ENCODE results near the gene UBAP2L. TPM values are rescaled to one million over a fixed set of nuclear protein-coding genes. Genes with fewer than 3 reads are reported as not detected.

UBAP2L gene
- total and polyA plus RNA-seq, 9 donors: 45.5 to 172 (median 133) TPM

GRCh38 chr1:154288661-154289060 lies 67.9 kb downstream of the UBAP2L start:
- no peaks in the 10 kb centered on the region for H3K27me3 ChIP-seq
- H3K36me3 ChIP-seq: no peaks in the 10 kb centered on the region
- DNase-seq: no peak
- H3K4me3 ChIP-seq: no peak overlapping the region
- intact Hi-C loops (cut with DNase I): no loop called here
- H3K27ac ChIP-seq: no peak overlapping the region
- 41 to 55% (median 41%) methylated on average over 3 of the region's 3 CpGs for WGBS, 3 donors
- no peaks in the 10 kb centered on the region for H3K9me3 ChIP-seq
- H3K4me1 ChIP-seq (ENCODE audit: insufficient read depth): no peaks in the 10 kb centered on the region
- TF ChIP-seq EP300 (IDR thresholded peaks at IDR 0.05) (no peak), CTCF (IDR thresholded peaks at IDR 0.05) (no peak), POLR2A (IDR thresholded peaks at IDR 0.05) (no peak)

GRCh38 chr1:154290921-154291320 lies 70.2 kb downstream of the UBAP2L start:
- no peak overlapping the region for H3K27ac ChIP-seq
- no peaks in the 10 kb centered on the region for H3K4me1 ChIP-seq (ENCODE audit: insufficient read depth)
- no peaks in the 10 kb centered on the region for H3K9me3 ChIP-seq
- H3K27me3 ChIP-seq: no peaks in the 10 kb centered on the region
- 11 to 27% (median 11%) methylated on average over 1 of the region's 1 CpG for WGBS, 3 donors
- H3K36me3 ChIP-seq: no peaks in the 10 kb centered on the region
- H3K4me3 ChIP-seq: no peak overlapping the region
- intact Hi-C loops (cut with DNase I): no loop called here
- DNase-seq: no peak
- no peak for TF ChIP-seq POLR2A (IDR thresholded peaks at IDR 0.05)
- TF ChIP-seq EP300 (IDR thresholded peaks at IDR 0.05): no peak
- no peak for TF ChIP-seq CTCF (IDR thresholded peaks at IDR 0.05)

GRCh38 chr1:154295408-154296235 lies 74.9 kb downstream of the UBAP2L start:
- TF ChIP-seq CTCF (IDR thresholded peaks at IDR 0.05) (no peak), EP300 (IDR thresholded peaks at IDR 0.05) (no peak), POLR2A (IDR thresholded peaks at IDR 0.05) (no peak)
- Histone ChIP-seq H3K27me3 (no peaks in the 10 kb centered on the region), H3K4me3 (no peak overlapping the region), H3K27ac (no peak overlapping the region), H3K4me1 (ENCODE audit: insufficient read depth) (no peaks in the 10 kb centered on the region), H3K36me3 (no peaks in the 10 kb centered on the region), H3K9me3 (no peaks in the 10 kb centered on the region)
- no peak for DNase-seq
- 78 to 85% (median 81%) methylated on average over 8 of the region's 8 CpGs for WGBS, 3 donors
- intact Hi-C loops (cut with DNase I): no loop called here

GRCh38 chr1:154301582-154301981 lies 80.8 kb downstream of the UBAP2L start:
- Histone ChIP-seq H3K9me3 (no peaks in the 10 kb centered on the region), H3K27me3 (no peaks in the 10 kb centered on the region), H3K36me3 (no peaks in the 10 kb centered on the region), H3K4me3 (no peak overlapping the region), H3K27ac (no peak overlapping the region), H3K4me1 (ENCODE audit: insufficient read depth) (no peaks in the 10 kb centered on the region)
- no peak for TF ChIP-seq CTCF (IDR thresholded peaks at IDR 0.05)
- TF ChIP-seq EP300 (IDR thresholded peaks at IDR 0.05): no peak
- intact Hi-C loops (cut with DNase I): no loop called here
- no peak for DNase-seq
- WGBS, 3 donors: 72 to 89% (median 87%) methylated on average over 1 of the region's 1 CpG
